Naive thymus-derived CD4-positive, alpha-beta T cell (primary cell): ENCODE measurements around the gene PHACTR1. TPM values are rescaled to one million over a fixed set of nuclear protein-coding genes. Genes with fewer than 3 reads are reported as not detected.

ENCODE experiments used
- ATAC-seq: fragments of 150-1000 bp; cut with Tn5 transposase; 2 replicates; pipeline ENCODE4 v1.10.0; 2021; ENCODE audit warnings: mild to moderate bottlenecking, moderate library complexity
- CTCF ChIA-PET: fragments of 350-600 bp; sonication (Branson Sonifier 250); formaldehyde crosslinking; loops from one replicate; lab custom pipeline; 2021; ENCODE audit warnings: antibody characterized with exemption; lab: Charles Lee
- POLR2A ChIA-PET: fragments of 350-600 bp; sonication (Branson Sonifier 250); formaldehyde crosslinking; loops from one replicate; lab custom pipeline; 2021; ENCODE audit warnings: antibody characterized with exemption, inconsistent platforms; lab: Charles Lee
- DNase-seq, 9 donors: peaks; one replicate each; pipeline versions ENCODE4 v3.0.0 to v3.0.0-alpha.2; 2020 to 2022; ENCODE audit warnings: mixed read lengths in 1 of 9
- H3K27ac ChIP-seq: one replicate; pipeline ENCODE4 v1.7.0; 2013; ENCODE audit warnings: mild to moderate bottlenecking, low read depth, low read length, moderate library complexity
- H3K27me3 ChIP-seq, 2 donors: one replicate each; pipeline ENCODE4 v1.7.0; 2013; ENCODE audit warnings: low read length in 2 of 2, mild to moderate bottlenecking in 2 of 2, moderate library complexity in 2 of 2; ENCODE audit not compliant: control insufficient read depth in 2 of 2, insufficient read depth in 2 of 2
- H3K36me3 ChIP-seq, 3 experiments: 1 replicate in 2 of 3; 2 replicates in 1 of 3; pipeline ENCODE4 v1.7.0; 2013; ENCODE audit warnings: low read length in 3 of 3, mild to moderate bottlenecking in 3 of 3, moderate library complexity in 1 of 3; ENCODE audit not compliant: insufficient read depth in 3 of 3, control insufficient read depth in 2 of 3
- H3K4me1 ChIP-seq, 2 donors: one replicate each; pipeline ENCODE4 v1.7.0; 2013; ENCODE audit warnings: low read length in 2 of 2, mild to moderate bottlenecking in 2 of 2, moderate library complexity in 1 of 2; ENCODE audit not compliant: control insufficient read depth in 2 of 2, insufficient read depth in 2 of 2
- H3K4me3 ChIP-seq: 2 replicates; pipeline ENCODE4 v1.7.0; 2013; ENCODE audit warnings: mild to moderate bottlenecking, low read length
- H3K9me3 ChIP-seq, 3 experiments: 1 replicate in 2 of 3; 2 replicates in 1 of 3; pipeline ENCODE4 v1.7.0; 2013; ENCODE audit warnings: low read length in 3 of 3; ENCODE audit not compliant: control insufficient read depth in 2 of 3
- H3K27ac Mint-ChIP-seq, 9 donors: one replicate each; pipeline ENCODE4 v1.8.0; 2020 to 2022; ENCODE audit warnings: mixed read lengths in 9 of 9, mild to moderate bottlenecking in 8 of 9, moderate library complexity in 5 of 9, inconsistent platforms in 2 of 9
- H3K27me3 Mint-ChIP-seq, 5 donors: one replicate each; pipeline ENCODE4 v1.8.0; 2021 to 2022; ENCODE audit warnings: mixed read lengths in 5 of 5, mild to moderate bottlenecking in 1 of 5
- H3K36me3 Mint-ChIP-seq, 5 donors: one replicate each; pipeline ENCODE4 v1.8.0; 2020 to 2022; ENCODE audit warnings: mixed read lengths in 5 of 5, mild to moderate bottlenecking in 3 of 5, inconsistent platforms in 1 of 5
- H3K4me1 Mint-ChIP-seq, 7 donors: one replicate each; pipeline ENCODE4 v1.8.0; 2020 to 2022; ENCODE audit warnings: mixed read lengths in 7 of 7, mild to moderate bottlenecking in 3 of 7, inconsistent platforms in 1 of 7
- H3K4me3 Mint-ChIP-seq, 10 donors: one replicate each; pipeline ENCODE4 v1.8.0; 2020 to 2022; ENCODE audit warnings: mild to moderate bottlenecking in 10 of 10, mixed read lengths in 10 of 10, moderate library complexity in 6 of 10, inconsistent platforms in 2 of 10
- H3K9me3 Mint-ChIP-seq, 11 donors: one replicate each; pipeline ENCODE4 v1.8.0; 2020 to 2022; ENCODE audit warnings: mixed read lengths in 11 of 11, mild to moderate bottlenecking in 4 of 11, inconsistent platforms in 1 of 11, moderate library complexity in 1 of 11
- intact Hi-C, 2 donors: fragments of 100-400 bp; cut with micrococcal nuclease; formaldehyde crosslinking; loops; one replicate each; pipeline ENCODE4 v1.15.1; 2023
- polyA plus RNA-seq, 2 donors: library from polyadenylated mRNA; unstranded; fragments of 300-500 nt; fragmentation: Illumina TruSeq; gene quantifications; one replicate each; pipeline ENCODE4 v1.2.3, GENCODE V29; 2021
- total RNA-seq, 6 experiments: library from RNA in 5 of 6; stranded (reverse) in 5 of 6; gene quantifications; 1 replicate in 5 of 6; 2 replicates in 1 of 6; pipeline ENCODE4 v1.2.3 and lab custom pipeline; 2021 to 2026

Gene PHACTR1
- total and polyA plus RNA-seq, 7 experiments from 2014 or later, result 0.18 to 43.1 (median 0.62) TPM

DNA sequence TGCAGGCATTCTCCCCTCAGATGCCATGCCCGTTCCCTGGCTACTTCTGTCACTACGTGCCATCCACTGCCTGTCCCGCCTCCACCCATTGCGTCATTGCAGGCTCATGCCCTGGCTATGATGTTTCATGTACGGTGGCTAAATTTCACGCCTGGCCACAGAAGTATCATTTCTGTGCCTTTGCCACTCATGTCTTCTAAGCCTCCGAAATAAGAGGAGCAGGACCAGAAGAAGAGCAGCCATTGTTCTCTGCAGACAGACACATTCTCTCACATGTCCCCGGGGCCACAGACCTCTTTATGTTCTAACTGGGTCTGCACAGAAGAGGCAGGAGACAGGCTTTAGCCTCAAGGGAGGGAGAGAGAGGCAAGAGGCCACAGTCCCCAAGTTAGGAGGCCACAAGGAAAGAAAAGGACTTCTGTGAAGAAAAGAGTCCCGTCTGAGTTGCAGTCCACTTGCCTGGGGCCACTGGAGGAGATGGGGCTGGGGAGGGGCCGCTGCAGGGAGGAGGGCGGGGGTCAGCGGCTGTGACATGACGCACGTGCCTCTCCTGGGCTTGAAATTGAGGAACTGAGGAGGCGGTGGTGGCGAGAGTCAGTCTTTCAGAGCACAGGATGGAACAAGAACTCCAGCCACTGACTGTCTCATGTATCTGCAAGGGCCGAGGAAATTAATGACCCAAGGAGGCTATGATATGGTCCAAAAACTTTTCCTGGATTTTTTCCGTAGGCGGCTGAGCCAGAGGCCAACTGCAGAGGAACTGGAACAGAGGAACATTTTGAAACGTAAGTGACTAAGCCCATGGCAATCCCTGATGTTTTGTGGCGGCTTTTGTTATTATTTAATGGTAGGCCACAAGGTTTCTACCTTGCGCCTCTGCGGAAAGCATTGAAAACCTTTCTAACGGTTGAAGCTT, 555.8 kb downstream of the PHACTR1 start:
- peaks cover 0 to 12% (median 0%) of the 10 kb centered on the region in 5 donors for H3K36me3 Mint-ChIP-seq

DNA sequence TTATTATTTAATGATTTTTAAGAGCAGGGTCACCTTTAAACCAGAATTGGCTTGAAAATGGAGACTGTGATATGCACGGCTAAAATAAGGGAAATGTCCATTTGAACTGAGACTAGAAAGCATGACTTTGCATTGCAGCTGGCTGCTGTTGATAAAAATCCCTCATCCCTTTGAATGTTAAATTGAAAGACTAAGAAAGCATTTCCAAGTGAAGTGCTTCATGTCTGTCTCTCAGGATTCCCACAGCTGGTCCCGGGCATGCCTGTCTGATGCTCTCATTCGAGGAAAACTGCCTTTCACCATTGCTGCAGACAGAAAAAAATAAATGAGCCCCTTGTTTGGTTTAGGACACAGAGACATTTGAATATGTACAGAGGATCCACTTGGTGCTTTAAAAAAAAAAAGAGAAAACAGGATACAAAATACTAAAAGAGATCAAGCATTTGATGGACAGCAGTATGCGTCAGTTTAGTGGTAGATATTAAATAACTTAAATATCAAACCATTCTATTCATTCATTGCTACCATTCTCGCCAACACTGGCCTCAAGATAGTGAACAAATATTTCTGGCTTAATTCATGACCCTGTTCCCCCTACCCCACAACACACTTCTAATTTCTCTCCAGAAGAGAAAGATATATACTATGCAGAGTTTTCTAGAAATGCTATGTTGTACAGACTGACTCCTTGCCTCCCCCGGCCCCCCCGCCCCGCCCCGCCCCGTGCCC, 556.8 kb downstream of the PHACTR1 start:
- H3K4me1 Mint-ChIP-seq, result peaks cover 17 to 42% (median 29%) of the 10 kb centered on the region in 7 donors
- Histone ChIP-seq H3K4me1 (peaks cover 12 to 16% of the 10 kb centered on the region in 2 donors), H3K9me3 (no peaks in the 10 kb centered on the region), H3K27ac (no peak overlapping the region), H3K27me3 (no peaks in the 10 kb centered on the region), H3K4me3 (peak overlapping the region; percentile 24), H3K36me3 (no peaks in the 10 kb centered on the region)
- peaks cover 0 to 10% (median 0%) of the 10 kb centered on the region in 5 donors for H3K36me3 Mint-ChIP-seq
- peaks cover 0 to 9% (median 0%) of the 10 kb centered on the region in 5 donors for H3K27me3 Mint-ChIP-seq
- H3K9me3 Mint-ChIP-seq, result no peaks in the 10 kb centered on the region
- ATAC-seq (no peak), DNase-seq (no peak)
- intact Hi-C loops, result loop anchor here in 1 of 2 donors (2.0 kb wide), 1 partner anchor 55 kb away; the partner anchor contains the start of gene TBC1D7
- CTCF ChIA-PET, result no interaction called here
- peak overlapping the region in 6 of 9 donors; percentile 20 to 83 (median 44) for H3K27ac Mint-ChIP-seq
- peak overlapping the region; percentile 49 to 89 (median 79) for H3K4me3 Mint-ChIP-seq
- POLR2A ChIA-PET, result interaction anchor here (0.6 kb wide), 1 partner anchor 98 kb away, joined by 3 read pairs; no protein-coding TSS in a partner anchor

More for the DNA sequence above, 555.8 kb downstream of the PHACTR1 start:
- H3K4me1 ChIP-seq, result peaks cover 12 to 16% of the 10 kb centered on the region in 2 donors
- CTCF ChIA-PET, result no interaction called here
- no peaks in the 10 kb centered on the region for H3K9me3 ChIP-seq
- Mint-ChIP-seq H3K4me1 (peaks cover 12 to 37% (median 25%) of the 10 kb centered on the region in 7 donors), H3K4me3 (peak overlapping the region in 3 of 10 donors; percentile 76 to 79 (median 79)), H3K27me3 (peaks cover 0 to 9% (median 0%) of the 10 kb centered on the region in 5 donors), H3K9me3 (no peaks in the 10 kb centered on the region), H3K27ac (peak overlapping the region in 2 of 9 donors; percentile 19 to 48)
- H3K36me3 ChIP-seq, result no peaks in the 10 kb centered on the region
- intact Hi-C loops, result loop anchor here in 1 of 2 donors (2.0 kb wide), 1 partner anchor 56 kb away; the partner anchor contains the start of gene TBC1D7
- no peak overlapping the region for H3K27ac ChIP-seq
- DNase-seq (peak in 1 of 9 donors; percentile 16), ATAC-seq (peak; percentile 73)
- H3K4me3 ChIP-seq, result no peak overlapping the region
- H3K27me3 ChIP-seq, result no peaks in the 10 kb centered on the region
- POLR2A ChIA-PET, result no interaction called here

DNA sequence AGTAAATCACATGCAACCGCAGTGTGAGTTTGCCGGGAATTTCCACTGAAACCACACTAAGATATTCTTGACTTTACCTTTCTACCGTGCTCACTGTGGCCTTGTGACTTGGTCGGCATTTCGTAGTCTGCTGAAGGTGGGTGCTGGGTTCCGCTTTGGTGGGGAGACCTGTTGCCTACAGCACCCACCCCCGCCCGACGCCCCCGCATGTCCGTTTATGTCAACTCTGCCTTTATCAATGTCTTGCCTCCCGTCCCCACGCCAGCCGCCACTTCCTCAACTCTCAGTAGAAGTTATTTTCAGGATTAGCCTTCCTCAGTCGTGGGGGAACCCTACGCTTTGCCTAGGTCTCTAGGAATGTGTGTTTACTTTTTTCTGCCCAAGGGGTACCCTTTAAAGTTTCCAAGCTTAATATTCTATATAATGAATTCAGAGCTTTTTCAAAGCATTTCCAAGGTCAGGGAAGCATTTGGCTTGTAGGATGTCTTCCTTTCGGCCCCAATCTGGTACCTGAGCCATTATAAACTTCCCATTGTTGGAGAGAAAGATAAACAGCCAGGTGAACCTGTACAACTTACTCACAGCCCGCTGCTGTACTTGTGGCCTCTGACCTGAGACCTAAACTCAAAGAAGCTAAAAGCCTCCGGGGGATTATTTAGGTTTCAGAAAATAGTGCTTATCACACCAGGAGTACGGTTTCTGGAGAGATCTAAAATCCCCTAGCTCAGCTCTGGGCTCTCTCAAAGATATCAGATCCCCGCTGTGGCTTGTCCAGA, 557.6 kb downstream of the PHACTR1 start:
- Mint-ChIP-seq H3K27me3 (peaks cover 0 to 9% (median 0%) of the 10 kb centered on the region in 5 donors), H3K36me3 (peaks cover 0 to 10% (median 0%) of the 10 kb centered on the region in 5 donors), H3K27ac (peak overlapping the region; percentile 20 to 85 (median 61)), H3K4me3 (peak overlapping the region; percentile 56 to 89 (median 80)), H3K9me3 (no peaks in the 10 kb centered on the region), H3K4me1 (peaks cover 17 to 42% (median 29%) of the 10 kb centered on the region in 7 donors)
- POLR2A ChIA-PET, result interaction anchor here (0.6 kb wide), 1 partner anchor 99 kb away, joined by 3 read pairs; no protein-coding TSS in a partner anchor
- DNase-seq, result peak; percentile 13 to 63 (median 31)
- Histone ChIP-seq H3K36me3 (no peaks in the 10 kb centered on the region), H3K27ac (no peak overlapping the region), H3K4me3 (no peak overlapping the region), H3K27me3 (no peaks in the 10 kb centered on the region), H3K9me3 (no peaks in the 10 kb centered on the region), H3K4me1 (peaks cover 12 to 16% of the 10 kb centered on the region in 2 donors)
- intact Hi-C loops, result loop anchor here in 1 of 2 donors (2.0 kb wide), 1 partner anchor 55 kb away; the partner anchor contains the start of gene TBC1D7
- CTCF ChIA-PET, result no interaction called here
- peak; percentile 80 for ATAC-seq

DNA sequence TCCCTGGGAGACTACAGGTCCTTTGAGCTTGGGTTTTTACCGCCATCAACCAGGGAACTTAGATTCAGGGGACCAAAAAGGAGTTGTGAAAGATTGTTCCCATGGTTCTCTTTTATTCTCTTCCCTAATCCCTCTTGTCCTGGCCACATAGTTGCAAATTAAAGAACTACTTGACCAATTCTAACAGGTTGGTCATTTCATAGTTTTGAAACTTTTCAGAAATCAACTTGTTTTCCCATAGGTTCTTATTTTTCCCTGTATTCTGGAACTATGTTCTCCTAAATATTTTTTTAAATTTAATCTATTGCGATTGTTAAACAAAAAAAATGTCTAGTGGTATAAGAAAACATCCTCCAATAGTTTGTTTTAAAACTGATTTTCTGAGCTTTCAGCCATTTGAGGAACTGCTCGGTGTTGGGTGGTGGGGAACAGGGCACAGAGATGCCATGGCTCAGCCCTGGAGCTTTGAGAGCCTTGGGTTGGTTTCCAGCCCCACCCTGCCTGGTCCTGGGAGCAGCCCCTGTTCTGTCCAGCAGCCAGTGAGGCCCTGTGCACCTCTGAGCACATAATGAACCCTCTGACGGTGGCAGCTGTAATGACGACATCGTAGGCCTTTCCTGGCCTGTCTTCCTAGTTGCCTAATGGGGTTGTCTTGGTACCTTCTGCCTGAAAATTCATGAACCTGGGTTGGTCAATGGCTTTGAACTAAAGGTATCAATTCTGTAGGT, 558.3 kb downstream of the PHACTR1 start:
- peaks cover 12 to 16% of the 10 kb centered on the region in 2 donors for H3K4me1 ChIP-seq
- no peaks in the 10 kb centered on the region for H3K9me3 Mint-ChIP-seq
- ATAC-seq (no peak), DNase-seq (no peak)
- no peak overlapping the region for H3K27ac ChIP-seq
- POLR2A ChIA-PET, result no interaction called here
- intact Hi-C loops, result no loop called here
- CTCF ChIA-PET, result interaction anchor here (0.7 kb wide), 1 partner anchor 111 kb away, joined by 3 read pairs; no protein-coding TSS in a partner anchor
- H3K36me3 ChIP-seq, result no peaks in the 10 kb centered on the region
- H3K9me3 ChIP-seq, result no peaks in the 10 kb centered on the region
- peaks cover 17 to 45% (median 34%) of the 10 kb centered on the region in 7 donors for H3K4me1 Mint-ChIP-seq
- no peaks in the 10 kb centered on the region for H3K27me3 ChIP-seq
- H3K27me3 Mint-ChIP-seq, result peaks cover 0 to 9% (median 0%) of the 10 kb centered on the region in 5 donors
- peak overlapping the region in 5 of 9 donors; percentile 7 to 83 (median 43) for H3K27ac Mint-ChIP-seq
- no peak overlapping the region for H3K4me3 ChIP-seq
- peak overlapping the region in 2 of 10 donors; percentile 76 to 79 for H3K4me3 Mint-ChIP-seq
- peaks cover 0 to 10% (median 0%) of the 10 kb centered on the region in 5 donors for H3K36me3 Mint-ChIP-seq

DNA sequence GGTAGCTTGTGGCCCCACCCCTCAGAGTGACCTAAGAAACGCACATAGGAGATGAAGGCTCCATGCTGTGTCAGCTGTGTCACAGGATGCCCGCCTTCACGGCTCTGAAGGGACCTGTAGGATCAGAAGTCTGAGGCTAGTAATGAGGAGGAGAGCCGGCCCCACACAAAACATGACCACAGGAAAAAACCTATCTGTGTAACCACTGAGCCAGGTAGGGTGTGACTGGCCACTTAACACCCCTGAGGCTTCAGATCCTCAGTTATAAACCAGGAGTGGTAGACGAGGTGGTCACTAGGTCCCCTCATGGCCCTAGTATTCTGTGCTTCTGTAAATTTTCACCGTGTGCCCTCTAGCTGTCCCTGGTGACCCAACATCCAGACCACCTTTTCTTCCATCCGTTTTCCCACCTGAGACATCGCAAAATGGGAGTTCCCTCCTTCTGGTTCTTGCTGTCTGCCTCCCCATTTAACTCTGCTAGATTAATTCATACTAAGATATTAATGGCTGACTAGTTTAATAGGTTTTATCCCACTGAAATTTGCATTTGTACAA, 558.9 kb downstream of the PHACTR1 start:
- H3K27me3 Mint-ChIP-seq, result peaks cover 0 to 9% (median 0%) of the 10 kb centered on the region in 5 donors
- DNase-seq (no peak), ATAC-seq (no peak)
- Histone ChIP-seq H3K36me3 (no peaks in the 10 kb centered on the region), H3K4me3 (no peak overlapping the region), H3K4me1 (peaks cover 12 to 16% of the 10 kb centered on the region in 2 donors), H3K27ac (no peak overlapping the region), H3K9me3 (no peaks in the 10 kb centered on the region), H3K27me3 (no peaks in the 10 kb centered on the region)
- ChIA-PET CTCF (interaction anchor here (0.7 kb wide), 1 partner anchor 111 kb away, joined by 3 read pairs; no protein-coding TSS in a partner anchor), POLR2A (no interaction called here)
- peaks cover 0 to 10% (median 0%) of the 10 kb centered on the region in 5 donors for H3K36me3 Mint-ChIP-seq
- intact Hi-C loops, result no loop called here
- no peak overlapping the region for H3K4me3 Mint-ChIP-seq
- peaks cover 17 to 50% (median 39%) of the 10 kb centered on the region in 7 donors for H3K4me1 Mint-ChIP-seq
- H3K27ac Mint-ChIP-seq, result peak overlapping the region in 5 of 9 donors; percentile 7 to 83 (median 43)
- H3K9me3 Mint-ChIP-seq, result no peaks in the 10 kb centered on the region
